ENCODE results near the gene UTP25.

DNA sequence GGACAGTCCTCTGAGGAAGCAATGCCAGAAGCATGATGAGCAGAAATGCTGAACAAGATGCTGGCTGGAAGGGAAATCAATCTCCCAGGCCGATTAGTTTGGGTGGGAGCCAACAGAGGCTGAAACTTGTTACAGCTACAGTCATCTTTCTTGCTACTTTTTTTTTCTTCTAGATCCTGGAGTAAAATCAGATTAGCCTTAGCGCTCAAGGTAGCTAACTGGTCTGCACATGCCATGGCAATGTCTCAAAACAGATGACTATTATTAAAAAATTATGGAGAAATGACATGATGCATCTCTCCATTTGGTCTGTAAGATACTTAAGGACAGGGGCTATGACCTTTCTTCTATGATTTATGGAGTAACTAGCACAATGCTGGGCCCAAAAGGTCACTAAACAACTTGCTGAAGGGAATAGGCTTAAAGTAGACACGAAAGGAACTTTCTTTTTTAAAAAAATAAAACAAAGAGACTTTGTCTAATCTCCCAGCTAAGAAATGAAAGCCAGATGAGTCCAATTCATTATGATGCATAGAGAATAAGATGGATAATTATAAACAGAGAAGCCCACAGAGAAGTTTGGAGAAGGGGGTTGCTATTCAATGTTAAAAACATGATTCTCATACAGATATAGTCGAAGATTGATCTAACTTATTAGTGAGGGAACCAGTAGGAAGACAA lies 42.5 kb downstream of the UTP25 start:
- TF ChIP-seq CTCF (conservative IDR thresholded peaks at IDR 0.05; ENCODE audit: low read depth, low read length) (no peak), EZH2phosphoT487 (IDR thresholded peaks at IDR 0.05; ENCODE audit: borderline replicate concordance, low read length) (no peak)
